Common myeloid progenitor, CD34-positive (primary cell): ENCODE measurements around the gene ZFP14.
"Not testable (repeated sequence)": the region's sequence is repeated elsewhere in the genome, so short reads cannot be mapped to it uniquely, and the experiment has no call there.

ENCODE experiments used
- CTCF ChIA-PET: fragments of 350-600 bp; sonication (Branson Sonifier 250); formaldehyde crosslinking; loops from one replicate; lab custom pipeline; 2021; ENCODE audit warnings: antibody characterized with exemption; lab: Charles Lee
- POLR2A ChIA-PET: fragments of 350-600 bp; sonication (Branson Sonifier 250); formaldehyde crosslinking; loops from one replicate; lab custom pipeline; 2021; ENCODE audit warnings: antibody characterized with exemption; lab: Charles Lee
- DNase-seq, 3 donors: peaks; one replicate each; pipeline versions ENCODE4 v3.0.0 to v3.0.0-alpha.2; 2013
- H3K27ac ChIP-seq, 2 experiments: 1 replicate in 1 of 2; 2 replicates in 1 of 2; pipeline ENCODE4 v1.7.0; 2013; ENCODE audit warnings: inconsistent platforms in 2 of 2, low read length in 2 of 2, mild to moderate bottlenecking in 2 of 2, low read depth in 1 of 2, moderate library complexity in 1 of 2; ENCODE audit not compliant: severe bottlenecking in 2 of 2, insufficient read depth in 1 of 2, poor library complexity in 1 of 2
- H3K27me3 ChIP-seq, 5 experiments: replicated peaks in 2 of 5; 1 replicate in 3 of 5; 2 replicates in 2 of 5; pipeline versions ENCODE4 v1.6.1 to v1.7.0; 2013; ENCODE audit warnings: low read length in 4 of 5, mild to moderate bottlenecking in 2 of 5, moderate library complexity in 2 of 5, inconsistent platforms in 1 of 5; ENCODE audit not compliant: insufficient read depth in 5 of 5, control insufficient read depth in 4 of 5
- H3K36me3 ChIP-seq, 4 experiments: 1 replicate in 2 of 4; 2 replicates in 2 of 4; pipeline versions ENCODE4 v1.6.1 to v1.7.0; 2013; ENCODE audit warnings: low read length in 3 of 4, control low read depth in 1 of 4, mild to moderate bottlenecking in 1 of 4; ENCODE audit not compliant: control insufficient read depth in 4 of 4, insufficient read depth in 4 of 4
- H3K4me1 ChIP-seq, 4 experiments: 1 replicate in 3 of 4; 2 replicates in 1 of 4; pipeline versions ENCODE4 v1.6.1 to v1.7.1; 2013; ENCODE audit warnings: low read length in 3 of 4, mild to moderate bottlenecking in 3 of 4, control low read depth in 1 of 4, inconsistent platforms in 1 of 4, moderate library complexity in 1 of 4; ENCODE audit not compliant: control insufficient read depth in 4 of 4, insufficient read depth in 4 of 4; ENCODE audit errors: control extremely low read depth in 1 of 4
- H3K4me3 ChIP-seq, 7 experiments: 1 replicate in 4 of 7; 2 replicates in 3 of 7; pipeline versions ENCODE4 v1.5.1 to v1.7.0; 2013; ENCODE audit warnings: mild to moderate bottlenecking in 7 of 7, low read length in 6 of 7, moderate library complexity in 6 of 7, inconsistent platforms in 2 of 7, low read depth in 2 of 7, control low read depth in 1 of 7; ENCODE audit not compliant: insufficient read depth in 4 of 7, control insufficient read depth in 1 of 7; ENCODE audit errors: extremely low read depth in 1 of 7
- H3K9me3 ChIP-seq, 5 experiments: 1 replicate in 4 of 5; 2 replicates in 1 of 5; pipeline versions ENCODE4 v1.6.1 to v1.7.1; 2013; ENCODE audit warnings: low read length in 4 of 5, mild to moderate bottlenecking in 2 of 5, inconsistent platforms in 1 of 5, low read depth in 1 of 5, moderate library complexity in 1 of 5; ENCODE audit not compliant: control insufficient read depth in 4 of 5, insufficient read depth in 2 of 5; ENCODE audit errors: control extremely low read depth in 1 of 5
- WGBS: methylation state at CpG from one replicate; pipeline ENCODE4 v1.1.5; 2013; ENCODE audit not compliant: insufficient coverage; 5-methylcytosine and 5-hydroxymethylcytosine counted together

ZFP14 gene

DNA sequence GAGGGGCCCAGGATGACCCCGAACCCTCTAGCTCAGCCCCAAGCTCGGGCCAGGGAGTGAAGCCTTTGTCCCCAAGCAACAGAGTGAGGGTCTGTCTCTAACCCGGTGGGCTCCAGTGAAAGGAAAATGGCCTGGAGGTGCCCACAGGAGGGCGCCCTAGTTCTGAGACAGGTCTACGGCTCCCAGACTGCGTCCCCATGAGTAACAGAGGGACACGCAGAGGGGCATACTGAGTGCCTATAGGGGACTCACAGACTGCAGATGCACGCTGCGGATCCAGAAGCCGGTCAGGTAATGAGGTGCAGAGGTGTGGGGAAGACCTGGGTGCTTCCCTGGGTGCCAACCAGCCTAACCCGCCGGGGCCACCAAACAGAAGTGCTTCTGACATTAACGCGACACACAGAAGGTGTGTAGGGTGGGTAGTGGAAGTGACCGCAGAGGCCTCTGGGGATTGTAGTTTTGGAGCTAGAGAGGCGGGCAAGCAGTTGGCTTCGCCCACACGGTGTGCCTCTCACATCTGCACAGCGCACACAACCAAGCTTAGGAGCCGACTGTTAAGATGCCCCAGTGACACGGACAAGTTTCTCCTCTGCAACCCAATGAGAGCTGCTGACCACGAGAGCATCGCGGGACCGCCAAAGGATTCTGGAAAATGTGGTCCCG is 67.8 kb downstream of the ZFP14 start:
- POLR2A ChIA-PET, H3K27ac ChIP-seq: not testable (repeated sequence)
- WGBS, result no CpG with 5 or more reads among the region's 26 CpGs

DNA sequence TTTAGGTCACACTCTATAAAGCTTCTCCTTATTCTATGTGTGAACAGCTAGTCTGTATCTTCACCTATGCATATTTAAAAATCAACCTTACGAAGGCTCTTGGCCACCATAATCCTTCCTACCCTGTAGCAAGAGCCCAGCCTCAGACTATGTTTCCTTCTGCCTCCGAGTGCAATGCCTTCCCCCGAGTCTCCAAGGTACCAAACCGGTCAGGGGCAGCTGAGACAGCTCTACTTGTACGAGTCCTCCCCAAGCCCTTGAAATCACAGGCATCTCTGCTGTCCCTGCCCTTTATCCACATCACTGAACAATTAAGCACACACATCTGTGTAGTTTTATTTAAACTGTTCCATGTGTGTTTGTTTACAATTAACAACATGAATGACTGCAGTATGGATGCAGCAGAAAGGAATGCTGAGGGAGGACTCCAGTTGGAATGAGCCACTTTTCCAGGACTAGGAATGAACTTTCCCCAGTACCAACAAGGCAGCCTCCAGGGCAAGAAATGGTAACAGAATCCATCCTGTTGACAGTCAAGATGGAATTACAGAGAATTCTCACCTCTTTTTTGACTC is 68.5 kb downstream of the ZFP14 start:
- H3K4me3 ChIP-seq, DNase-seq, H3K36me3 ChIP-seq, H3K27me3 ChIP-seq, H3K4me1 ChIP-seq, H3K9me3 ChIP-seq, CTCF ChIA-PET, POLR2A ChIA-PET, H3K27ac ChIP-seq: not testable (repeated sequence)
- no CpG with 5 or more reads among the region's 5 CpGs for WGBS

More for the DNA sequence above, 67.8 kb downstream of the ZFP14 start:
- DNase-seq, CTCF ChIA-PET, H3K9me3 ChIP-seq, H3K4me3 ChIP-seq, H3K4me1 ChIP-seq, H3K27me3 ChIP-seq: not testable (repeated sequence)
- peaks cover 0 to 13% (median 3%) of the 10 kb centered on the region in 4 experiments for H3K36me3 ChIP-seq

GRCh38 chr19:36309759-36310158 is 69.2 kb downstream of the ZFP14 start:
- POLR2A ChIA-PET, H3K4me1 ChIP-seq, H3K27me3 ChIP-seq, H3K9me3 ChIP-seq, H3K27ac ChIP-seq, H3K4me3 ChIP-seq, CTCF ChIA-PET, H3K36me3 ChIP-seq: not testable (repeated sequence)
- WGBS, result 76% methylated on average over 5 of the region's 23 CpGs
- peak; percentile 3 to 54 (median 43) for DNase-seq

DNA sequence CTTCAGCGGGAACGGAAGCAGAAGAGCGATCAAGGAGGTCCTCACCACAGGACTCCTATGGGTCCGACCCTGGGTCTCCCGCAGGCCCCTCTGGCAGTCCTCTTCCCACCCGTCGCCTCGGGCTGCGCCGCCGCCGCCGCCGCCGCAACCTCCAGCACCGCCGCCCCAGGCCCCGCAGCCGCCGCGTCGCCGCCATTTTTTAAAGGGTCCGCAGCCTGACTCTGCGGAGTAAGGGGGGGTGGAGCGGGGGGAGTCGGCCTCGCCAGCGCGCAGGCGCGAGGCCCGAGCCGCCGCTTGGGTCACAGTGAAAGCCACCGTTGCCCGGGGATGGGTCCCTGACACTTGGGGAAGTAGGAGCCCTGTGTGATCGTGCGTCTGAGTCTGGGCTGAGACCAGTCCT is 69.7 kb downstream of the ZFP14 start:
- WGBS, result 90% methylated on average over 21 of the region's 39 CpGs
- H3K9me3 ChIP-seq, CTCF ChIA-PET, POLR2A ChIA-PET, H3K4me1 ChIP-seq, H3K27ac ChIP-seq, H3K36me3 ChIP-seq, H3K27me3 ChIP-seq: not testable (repeated sequence)
- H3K4me3 ChIP-seq, result peak overlapping the region in 1 of 7 experiments; percentile 42
- DNase-seq, result peak in 1 of 3 donors; percentile 38

DNA sequence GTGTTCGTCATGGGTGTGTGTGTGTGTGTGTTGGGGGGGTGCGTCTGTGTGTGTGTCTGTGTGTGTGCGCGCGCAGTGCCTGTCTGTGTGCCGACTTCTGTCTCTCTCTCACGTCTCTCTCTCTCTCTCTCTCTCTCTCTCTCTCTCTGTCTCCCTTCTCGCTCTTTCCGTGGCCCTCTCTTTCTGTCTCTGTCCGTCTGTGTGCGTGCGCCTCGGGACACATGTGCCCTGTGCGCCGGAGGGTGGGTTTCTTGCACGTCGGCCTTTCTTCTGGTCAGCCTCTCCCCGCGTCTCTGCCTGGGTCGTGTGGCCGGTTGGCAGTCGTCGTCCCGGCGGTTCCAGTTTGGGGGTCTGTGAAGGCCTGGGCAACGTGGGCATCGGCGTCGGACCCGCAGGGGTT is 86.7 kb downstream of the ZFP14 start:
- DNase-seq, POLR2A ChIA-PET, H3K4me1 ChIP-seq, H3K9me3 ChIP-seq, H3K4me3 ChIP-seq, H3K27ac ChIP-seq, H3K36me3 ChIP-seq, CTCF ChIA-PET, H3K27me3 ChIP-seq: not testable (repeated sequence)
- WGBS, result no CpG with 5 or more reads among the region's 30 CpGs
